Right lung (tissue), 5 donors: ENCODE measurements around the gene GPR157. TPM values are rescaled to one million over a fixed set of nuclear protein-coding genes. Genes with fewer than 3 reads are reported as not detected.
"Not testable (repeated sequence)": the region's sequence is repeated elsewhere in the genome, so short reads cannot be mapped to it uniquely, and the experiment has no call there.

Source experiments
- DNase-seq, 2 donors: peaks; one replicate each; pipeline ENCODE4 v3.0.0-alpha.2; 2013
- polyA plus RNA-seq, 5 donors: library from polyadenylated mRNA; unstranded; fragments of 120-200 nt; gene quantifications; one replicate each; pipeline versions ENCODE4 v1.2.1 to v1.2.3, GENCODE V29; 2013; ENCODE audit warnings: inconsistent platforms in 1 of 5, low replicate concordance in 1 of 5; ENCODE audit not compliant: insufficient read length in 5 of 5, insufficient read depth in 1 of 5

The GPR157 gene
- polyA plus RNA-seq, 5 donors = 13.9 to 34.1 (median 20.2) TPM

- not testable (repeated sequence) for DNase-seq
Observed at GRCh38 chr1:9093996-9094595, 34.8 kb downstream of the GPR157 start.

- DNase-seq = no peak
Observed at GRCh38 chr1:9093581-9093980, 35.3 kb downstream of the GPR157 start.

DNA sequence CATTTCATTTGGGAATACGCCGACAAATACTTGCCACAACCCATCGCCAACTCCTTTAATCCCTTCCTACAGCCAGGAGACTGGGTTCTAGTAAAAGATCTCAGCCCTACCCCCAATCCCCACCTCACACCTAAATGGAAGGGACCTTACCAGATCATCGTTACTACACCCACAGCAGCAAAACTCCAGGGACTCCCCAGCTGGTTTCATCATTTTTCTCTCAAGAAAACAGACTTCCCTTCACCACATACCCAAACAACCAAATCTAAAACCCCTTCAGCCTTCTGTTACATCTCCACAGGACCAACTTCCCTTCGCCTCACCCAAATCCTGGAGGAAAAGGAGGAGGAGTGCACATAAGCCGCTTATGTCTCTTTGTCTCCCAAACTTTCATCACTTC is 35.8 kb downstream of the GPR157 start:
- DNase-seq = no peak

DNA sequence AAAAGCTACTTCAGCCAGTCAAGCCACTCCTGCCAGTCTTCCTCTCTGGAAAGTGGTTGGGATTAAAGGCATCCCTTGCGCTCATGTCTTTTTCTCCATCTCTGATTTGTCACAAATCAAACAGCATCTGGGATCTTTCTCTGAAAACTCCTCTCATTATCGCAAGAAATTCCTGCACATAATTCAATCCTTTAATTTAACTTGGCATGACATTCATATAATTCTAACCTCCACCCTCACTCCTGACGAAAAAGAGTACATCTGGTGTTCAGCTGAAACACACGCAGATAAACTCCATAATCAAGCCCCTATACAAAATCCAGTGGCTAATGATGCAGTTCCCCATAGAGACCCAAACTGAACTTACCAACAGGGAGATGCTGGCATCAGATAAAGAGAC is 40.1 kb downstream of the GPR157 start:
- peak; percentile 60 for DNase-seq

DNA sequence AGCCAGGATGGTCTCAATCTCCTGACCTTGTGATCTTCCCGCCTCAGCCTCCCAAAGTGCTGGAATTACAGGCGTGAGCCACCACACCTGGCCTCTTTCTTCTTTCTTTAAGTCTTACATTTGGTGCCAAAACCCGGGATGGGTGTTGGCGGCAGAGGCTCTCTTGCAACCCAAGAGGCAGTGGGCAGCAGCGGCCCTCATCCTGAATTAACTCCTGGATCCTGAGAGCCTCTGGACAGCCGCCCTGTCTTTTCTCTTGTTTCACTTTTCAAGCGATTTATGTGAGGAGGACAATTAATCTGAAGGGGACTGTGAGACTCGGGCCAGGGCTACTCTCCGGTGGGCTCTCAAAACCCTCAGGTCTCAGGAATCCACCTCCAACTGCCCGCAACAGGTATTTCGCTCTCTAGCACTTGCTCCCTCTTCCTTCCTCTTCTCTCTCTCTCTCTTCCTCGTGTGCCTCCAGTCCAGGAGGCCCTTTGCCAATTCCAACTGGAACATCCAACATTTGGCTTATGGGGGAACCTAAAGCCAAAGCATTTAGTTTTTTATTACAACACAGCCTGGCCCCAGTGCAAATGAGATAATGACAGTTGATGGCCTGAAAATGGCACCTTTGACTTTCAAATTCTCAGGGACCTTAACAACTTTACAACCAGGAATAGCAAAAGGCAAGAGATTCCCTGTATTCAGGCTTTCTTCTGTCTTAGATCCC is 41.3 kb downstream of the GPR157 start:
- DNase-seq = no peak

- no peak for DNase-seq
Observed at GRCh38 chr1:9086796-9087195, 42.1 kb downstream of the GPR157 start.

- no peak for DNase-seq
Observed at GRCh38 chr1:9086045-9086444, 42.9 kb downstream of the GPR157 start.

DNA sequence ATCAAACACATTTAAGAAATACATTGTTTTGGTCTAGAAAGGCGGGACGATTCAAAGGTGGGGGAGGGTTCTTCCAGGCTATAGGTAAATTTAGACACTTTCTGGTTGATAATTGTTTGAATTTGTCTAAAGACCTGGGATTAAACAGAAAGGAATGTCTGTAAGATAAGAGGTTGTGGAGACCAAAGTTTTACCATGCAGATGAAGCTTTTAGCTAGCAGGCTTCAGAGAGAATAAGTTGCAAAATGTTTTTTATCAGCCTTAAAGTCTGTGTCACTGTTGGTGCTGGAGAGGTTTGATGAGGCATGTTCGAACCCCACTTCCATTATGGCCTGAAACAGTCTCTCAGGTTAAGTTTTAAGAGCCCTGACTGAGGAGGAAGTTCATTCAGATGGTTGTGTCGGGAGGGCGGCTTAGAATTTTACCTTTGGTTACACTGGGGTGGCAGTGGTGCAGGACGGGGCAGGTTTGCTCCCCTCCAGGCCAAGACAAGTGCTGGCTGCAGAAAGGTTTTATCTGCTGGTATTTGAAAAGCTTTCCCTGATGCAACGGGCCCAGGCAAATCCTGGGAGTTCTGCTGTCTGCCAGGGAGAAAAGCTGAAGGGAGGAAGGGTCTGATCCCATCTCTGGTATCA is 43.5 kb downstream of the GPR157 start:
- DNase-seq = no peak

GRCh38 chr1:9084906-9085305 is 44.0 kb downstream of the GPR157 start:
- DNase-seq = no peak

GRCh38 chr1:9081473-9081872 is 47.4 kb downstream of the GPR157 start:
- no peak for DNase-seq

DNA sequence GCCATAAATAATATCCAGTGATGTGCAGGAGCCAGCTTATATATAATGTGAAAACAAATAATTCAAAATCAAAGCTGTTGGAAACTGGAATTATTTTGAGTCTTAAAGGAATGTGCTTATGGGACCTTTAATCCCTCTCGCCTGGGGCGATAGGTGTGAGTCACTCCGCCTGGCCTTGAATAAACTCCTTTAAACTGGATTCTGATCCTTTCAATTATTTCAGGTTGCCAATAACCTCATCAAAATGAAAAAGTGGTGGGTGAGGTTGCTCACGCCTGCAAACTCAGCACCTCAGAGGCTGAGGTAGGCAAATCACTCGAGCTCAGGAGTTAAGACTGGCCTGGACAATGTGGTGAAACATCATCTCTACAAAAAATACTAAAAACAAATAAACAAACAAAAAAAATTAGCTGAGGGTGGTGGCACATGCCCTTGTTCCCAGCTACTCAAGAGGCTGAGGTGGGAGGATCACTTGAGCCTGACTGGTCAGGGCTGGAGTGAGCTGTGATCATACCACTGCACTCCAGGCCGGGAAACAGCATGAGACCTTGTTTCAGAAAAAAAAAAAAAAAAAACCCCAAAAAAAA is 48.1 kb downstream of the GPR157 start:
- no peak for DNase-seq

DNA sequence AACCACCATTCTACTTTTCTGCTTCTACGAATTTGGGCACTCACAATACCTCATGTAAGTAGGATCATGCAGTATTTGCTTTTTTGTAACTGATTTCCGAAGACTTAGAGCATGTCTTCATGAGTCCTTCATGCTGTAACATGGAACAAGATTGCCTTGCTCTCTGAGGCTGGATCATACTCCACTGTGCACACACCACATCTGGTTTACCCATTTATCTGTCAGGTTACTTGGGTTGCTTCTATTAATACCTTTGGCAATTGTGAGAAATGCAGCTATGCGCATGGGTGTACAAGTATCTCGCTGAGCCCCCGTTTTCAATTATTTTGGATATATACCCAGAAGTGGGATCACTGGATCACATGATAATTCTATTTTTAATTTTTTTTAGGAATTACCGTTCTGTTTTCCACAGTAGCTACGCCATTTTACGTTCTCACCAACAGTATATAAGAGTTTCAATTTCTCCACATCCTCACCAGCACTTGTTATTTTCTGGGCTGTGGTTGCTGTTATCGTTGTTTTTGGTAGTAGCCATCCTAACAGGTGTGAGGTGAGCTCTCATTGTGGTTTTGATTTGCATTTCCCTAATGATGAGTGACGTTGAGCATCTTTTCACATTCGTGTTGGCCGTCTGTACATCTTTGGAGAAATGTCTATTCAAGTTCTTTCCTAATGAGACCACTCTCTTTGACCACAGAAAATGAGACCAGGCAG is 48.8 kb downstream of the GPR157 start:
- DNase-seq = no peak

- no peak for DNase-seq
Observed at GRCh38 chr1:9078752-9079500, 50.0 kb downstream of the GPR157 start.

- DNase-seq = no peak
Observed at GRCh38 chr1:9078015-9078751, 50.7 kb downstream of the GPR157 start.

DNA sequence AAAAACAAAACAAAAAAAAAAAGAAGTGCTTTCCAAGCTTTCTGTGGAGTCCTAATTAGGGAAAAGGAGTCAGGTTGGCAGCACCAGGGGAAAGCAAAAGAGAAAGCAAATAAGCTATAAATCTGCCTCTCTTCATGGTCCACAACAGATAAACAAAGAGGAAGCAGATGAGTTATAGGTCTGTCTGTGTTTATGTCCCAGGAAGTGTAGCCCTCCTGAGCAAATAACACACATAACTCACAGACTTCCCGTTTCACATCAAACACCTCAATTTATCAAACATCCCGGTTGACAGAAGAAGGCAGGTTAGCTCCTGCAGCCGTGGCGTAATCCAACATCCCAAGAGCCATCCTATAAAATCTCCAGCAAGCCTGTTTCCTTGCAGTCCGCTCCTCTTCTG is 53.9 kb downstream of the GPR157 start:
- DNase-seq = no peak

GRCh38 chr1:9073143-9073542 is 55.8 kb downstream of the GPR157 start:
- no peak for DNase-seq

DNA sequence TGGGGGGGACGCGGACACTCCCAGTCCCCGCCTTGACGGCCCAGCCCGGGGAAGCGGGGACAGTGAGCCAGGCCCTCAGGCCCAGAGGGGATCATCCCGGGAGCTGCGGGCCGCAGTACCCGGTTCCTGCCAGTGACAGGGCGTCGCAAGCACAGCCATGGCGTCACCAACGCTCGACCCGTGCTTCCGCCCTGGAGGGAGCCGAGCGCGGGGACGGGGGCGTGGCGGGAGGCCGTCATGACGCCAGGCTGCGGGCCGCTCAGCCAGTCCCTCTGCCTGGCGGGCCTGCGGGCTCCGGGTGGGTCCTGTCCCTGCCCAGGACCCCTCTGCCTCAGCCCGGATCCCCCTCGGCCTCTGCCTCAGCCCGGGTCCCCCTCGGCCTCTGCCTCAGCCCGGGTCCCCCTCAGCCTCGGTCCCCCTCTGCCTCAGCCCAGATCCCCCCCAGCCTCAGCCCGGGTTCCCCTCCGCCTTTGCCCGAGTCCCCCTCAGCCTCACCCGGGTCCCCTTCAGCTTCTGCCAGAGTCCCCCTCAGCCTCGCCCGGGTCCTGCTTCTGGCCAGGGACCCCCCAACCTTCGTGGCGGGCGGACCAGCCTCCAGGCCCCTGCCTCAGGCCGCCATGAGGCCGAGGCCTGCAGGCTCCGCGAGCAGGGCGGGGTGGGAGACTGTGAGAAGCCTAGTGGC is 57.2 kb downstream of the GPR157 start:
- DNase-seq = no peak

DNA sequence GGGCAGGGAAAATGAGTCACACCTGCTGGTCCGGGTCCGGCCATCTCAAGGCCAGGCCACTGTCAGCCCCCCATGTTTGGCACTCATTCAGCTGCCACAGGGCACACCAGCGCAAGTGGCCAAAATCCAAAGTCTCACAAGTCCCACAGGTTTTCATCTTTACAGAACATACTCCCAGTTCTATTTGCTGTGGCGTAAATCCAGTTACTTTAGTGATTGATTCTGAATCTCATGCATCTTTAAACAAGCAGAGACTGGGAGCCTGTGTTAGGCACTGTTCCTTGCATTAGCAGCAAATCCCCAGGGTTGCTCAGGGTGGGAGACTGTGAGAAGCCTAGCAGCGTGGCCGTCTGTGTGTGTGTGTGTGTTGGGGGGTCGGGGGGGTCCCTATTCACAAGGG is 58.4 kb downstream of the GPR157 start:
- no peak for DNase-seq

DNA sequence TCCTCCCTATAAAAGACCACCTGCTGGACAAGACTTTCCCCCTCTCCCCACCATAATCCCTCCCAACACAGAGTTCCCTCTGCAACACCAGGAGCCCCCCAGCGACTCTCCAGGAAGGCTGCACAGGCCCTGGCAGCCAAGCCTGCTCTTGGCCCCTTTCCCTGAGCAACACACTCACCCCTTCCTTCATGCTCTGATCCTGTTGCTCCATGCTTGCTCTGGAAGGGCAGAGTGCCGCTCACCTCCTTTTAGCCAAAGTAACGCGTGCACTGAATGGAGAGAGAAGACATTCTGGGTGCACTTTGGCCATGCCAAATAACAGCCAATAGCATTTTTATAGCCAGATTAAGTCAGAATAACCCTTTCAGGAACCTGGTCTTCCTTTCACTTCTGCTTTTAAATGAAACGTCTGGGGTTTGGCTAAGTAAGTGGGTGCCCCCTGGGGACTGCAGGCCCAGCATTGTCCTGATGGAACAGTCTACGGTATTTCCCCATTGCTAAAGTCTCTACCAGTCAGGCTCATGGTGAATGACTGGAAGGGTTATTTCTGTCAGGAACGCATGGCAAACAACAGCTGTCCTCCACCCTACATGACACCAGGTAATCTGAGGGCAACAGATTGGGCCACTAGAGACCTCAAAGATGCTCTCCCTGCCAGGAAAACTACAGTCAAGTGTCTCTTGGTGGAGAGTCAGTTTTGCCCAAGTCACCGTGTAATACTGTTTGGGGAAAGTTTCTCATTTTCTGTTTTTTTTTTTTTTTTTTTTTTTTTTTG is 59.4 kb downstream of the GPR157 start, which contains the start of gene SLC2A5:
Gene SLC2A5 (minus strand): TSS at position 310 of the 775 bp plus-strand sequence. CDS start 99 bp downstream, at position 211.
- no peak for DNase-seq
